CD4-positive, CD25-positive, alpha-beta regulatory T cell (primary cell): ENCODE data around the gene CENPP. TPM values are rescaled to one million over a fixed set of nuclear protein-coding genes. Genes with fewer than 3 reads are reported as not detected.
A peak's percentile ranks its signal among the peaks of the same experiment; 100 is the strongest.

Source experiments
- ATAC-seq, 2 donors: fragments of 150-1000 bp; cut with Tn5 transposase; one replicate each; pipeline ENCODE4 v1.10.0; 2021; ENCODE audit warnings: low read depth in 2 of 2, moderate number of reproducible peaks in 2 of 2, moderate library complexity in 1 of 2
- DNase-seq, 3 donors: peaks; one replicate each; pipeline versions ENCODE4 v3.0.0 to v3.0.0-alpha.2; 2012 to 2022; ENCODE audit warnings: mixed read lengths in 1 of 3
- H3K27ac ChIP-seq: one replicate; pipeline ENCODE4 v1.7.0; 2013; ENCODE audit warnings: mild to moderate bottlenecking, low read length; ENCODE audit not compliant: insufficient read depth, poor library complexity, severe bottlenecking
- H3K27me3 ChIP-seq: one replicate; pipeline ENCODE4 v1.7.0; 2013; ENCODE audit warnings: low read length; ENCODE audit not compliant: control insufficient read depth, insufficient read depth
- H3K36me3 ChIP-seq: one replicate; pipeline ENCODE4 v1.7.0; 2013; ENCODE audit warnings: mild to moderate bottlenecking, low read length, moderate library complexity; ENCODE audit not compliant: control insufficient read depth, insufficient read depth
- H3K4me1 ChIP-seq: 2 replicates; pipeline ENCODE4 v1.7.0; 2013; ENCODE audit warnings: mild to moderate bottlenecking, low read length; ENCODE audit not compliant: insufficient read depth, control insufficient read depth, poor library complexity, severe bottlenecking
- H3K4me3 ChIP-seq: one replicate; pipeline ENCODE4 v1.7.0; 2013; ENCODE audit warnings: low read depth, mild to moderate bottlenecking, low read length, moderate library complexity
- H3K9me3 ChIP-seq, 2 experiments: 1 replicate in 1 of 2; 2 replicates in 1 of 2; pipeline ENCODE4 v1.7.0; 2013; ENCODE audit warnings: low read length in 2 of 2, mild to moderate bottlenecking in 1 of 2, moderate library complexity in 1 of 2; ENCODE audit not compliant: control insufficient read depth in 2 of 2
- H3K27ac Mint-ChIP-seq, 3 donors: one replicate each; pipeline ENCODE4 v1.8.0; 2020 to 2022; ENCODE audit warnings: mild to moderate bottlenecking in 3 of 3, mixed read lengths in 3 of 3, moderate library complexity in 2 of 3
- H3K27me3 Mint-ChIP-seq: one replicate; pipeline ENCODE4 v1.8.0; 2022; ENCODE audit warnings: mild to moderate bottlenecking, mixed read lengths
- H3K36me3 Mint-ChIP-seq: one replicate; pipeline ENCODE4 v1.8.0; 2020; ENCODE audit warnings: mixed read lengths
- H3K4me1 Mint-ChIP-seq, 4 donors: one replicate each; pipeline ENCODE4 v1.8.0; 2020 to 2022; ENCODE audit warnings: mixed read lengths in 4 of 4, mild to moderate bottlenecking in 1 of 4
- H3K4me3 Mint-ChIP-seq, 4 donors: one replicate each; pipeline ENCODE4 v1.8.0; 2020 to 2022; ENCODE audit warnings: mild to moderate bottlenecking in 4 of 4, mixed read lengths in 4 of 4, moderate library complexity in 3 of 4
- H3K9me3 Mint-ChIP-seq, 7 donors: one replicate each; pipeline ENCODE4 v1.8.0; 2020 to 2022; ENCODE audit warnings: mixed read lengths in 7 of 7, mild to moderate bottlenecking in 3 of 7, moderate library complexity in 2 of 7
- polyA plus RNA-seq, 4 donors: library from polyadenylated mRNA; unstranded; fragments of 300-500 nt; fragmentation: Illumina TruSeq; gene quantifications; one replicate each; pipeline ENCODE4 v1.2.3, GENCODE V29; 2021
- total RNA-seq: library from RNA; stranded (reverse); gene quantifications from one replicate; pipeline ENCODE4 v1.2.3, GENCODE V29; 2022

Gene CENPP
- total and polyA plus RNA-seq, 5 donors from 2014 or later: 2.7 to 6.1 (median 4.4) TPM

DNA sequence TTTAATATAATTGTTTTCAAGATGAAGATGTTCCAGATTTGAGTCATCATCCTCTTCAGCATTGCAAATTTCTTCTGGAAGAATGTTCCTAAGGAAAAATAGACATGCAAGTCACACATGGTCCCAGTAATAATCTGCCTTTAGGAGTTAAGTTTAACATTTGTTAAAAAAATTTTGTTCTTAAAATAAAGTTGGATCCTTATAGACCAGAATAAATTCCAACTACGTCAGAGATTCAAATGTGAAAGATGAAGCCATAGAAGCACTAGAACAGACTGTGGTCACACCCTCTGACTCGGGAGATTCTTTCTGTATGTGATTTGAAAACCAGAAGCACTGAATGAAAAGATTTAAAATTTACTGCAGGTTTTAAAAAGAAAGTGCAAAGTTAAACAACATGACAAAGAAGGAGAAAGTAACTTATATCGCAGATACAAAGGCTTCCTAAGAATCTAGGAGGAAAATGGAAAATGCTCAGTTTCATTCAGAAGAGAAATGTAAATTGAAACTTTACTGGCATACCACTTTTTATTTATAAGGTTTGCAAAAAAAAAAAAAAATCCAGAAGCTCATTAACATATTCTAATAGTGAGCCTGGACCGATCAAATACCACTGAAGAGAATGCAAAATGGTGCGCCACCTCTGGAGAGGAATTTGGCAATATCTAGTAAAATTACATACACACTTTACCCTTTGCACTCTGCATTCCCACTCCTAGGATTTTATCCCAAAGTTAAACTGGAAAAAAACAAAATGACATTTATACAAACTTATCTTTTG is 170.8 kb downstream of the CENPP start:
- no peaks in the 10 kb centered on the region for H3K9me3 ChIP-seq
- peaks cover 0 to 7% (median 2%) of the 10 kb centered on the region in 4 donors for H3K4me1 Mint-ChIP-seq

DNA sequence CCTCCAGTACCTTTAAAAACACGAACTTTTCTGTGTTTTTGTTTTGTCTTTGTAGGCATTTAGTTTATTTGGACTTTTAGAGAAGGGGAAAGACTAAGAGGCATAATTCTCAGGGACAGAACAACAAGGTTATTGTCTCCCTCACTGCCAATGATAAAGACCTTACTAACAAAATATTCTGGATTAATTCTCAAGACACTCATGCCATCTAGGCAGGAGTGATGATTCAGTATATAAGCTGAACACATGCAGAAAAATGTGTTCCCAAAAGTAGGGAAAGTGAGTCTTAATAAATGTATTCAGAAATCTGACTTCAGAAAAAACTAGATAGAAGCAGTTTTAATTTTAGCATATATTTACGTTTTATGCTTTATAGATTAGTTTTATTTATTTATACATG is 173.9 kb downstream of the CENPP start:
- H3K9me3 ChIP-seq: no peaks in the 10 kb centered on the region
- Mint-ChIP-seq H3K27me3 (no peaks in the 10 kb centered on the region), H3K4me1 (peaks cover 0 to 4% (median 2%) of the 10 kb centered on the region in 4 donors), H3K36me3 (no peaks in the 10 kb centered on the region), H3K27ac (no peak overlapping the region), H3K4me3 (no peak overlapping the region), H3K9me3 (no peaks in the 10 kb centered on the region)
- ATAC-seq (no peak), DNase-seq (no peak)
- H3K27me3 ChIP-seq: no peaks in the 10 kb centered on the region
- H3K4me1 ChIP-seq: no peaks in the 10 kb centered on the region
- H3K36me3 ChIP-seq: no peaks in the 10 kb centered on the region
- no peak overlapping the region for H3K4me3 ChIP-seq
- H3K27ac ChIP-seq: no peak overlapping the region

More for the DNA sequence above, 170.8 kb downstream of the CENPP start:
- ATAC-seq (no peak), DNase-seq (no peak)
- Mint-ChIP-seq H3K4me3 (no peak overlapping the region), H3K36me3 (no peaks in the 10 kb centered on the region), H3K27ac (no peak overlapping the region), H3K27me3 (no peaks in the 10 kb centered on the region), H3K9me3 (no peaks in the 10 kb centered on the region)
- Histone ChIP-seq H3K4me3 (no peak overlapping the region), H3K4me1 (no peaks in the 10 kb centered on the region), H3K27ac (no peak overlapping the region), H3K36me3 (no peaks in the 10 kb centered on the region), H3K27me3 (no peaks in the 10 kb centered on the region)

DNA sequence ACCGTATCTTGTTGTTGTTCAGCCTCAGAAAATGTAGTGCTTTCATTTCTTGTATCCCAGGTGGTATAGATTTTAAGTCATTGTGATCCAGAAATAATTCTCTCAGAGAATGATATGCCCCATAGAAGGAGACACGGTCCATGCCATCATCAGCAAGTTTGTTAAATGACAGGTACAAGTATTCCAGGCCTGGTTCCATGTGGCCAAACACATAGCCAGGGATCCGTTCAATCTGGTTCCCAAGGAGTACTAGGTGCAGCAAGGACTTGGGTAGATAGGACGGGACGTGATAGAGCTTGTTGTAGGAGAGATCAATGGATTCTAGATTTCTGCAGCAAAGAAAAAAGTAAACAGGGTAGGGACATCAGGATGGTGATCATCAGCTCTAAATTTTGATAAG is 175.0 kb downstream of the CENPP start:
- Histone ChIP-seq H3K4me1 (no peaks in the 10 kb centered on the region), H3K4me3 (no peak overlapping the region), H3K36me3 (no peaks in the 10 kb centered on the region), H3K9me3 (no peaks in the 10 kb centered on the region), H3K27ac (no peak overlapping the region), H3K27me3 (no peaks in the 10 kb centered on the region)
- ATAC-seq (no peak), DNase-seq (no peak)
- H3K4me3 Mint-ChIP-seq: no peak overlapping the region
- no peaks in the 10 kb centered on the region for H3K9me3 Mint-ChIP-seq
- peaks cover 0 to 4% (median 2%) of the 10 kb centered on the region in 4 donors for H3K4me1 Mint-ChIP-seq
- no peak overlapping the region for H3K27ac Mint-ChIP-seq
- H3K36me3 Mint-ChIP-seq: no peaks in the 10 kb centered on the region
- no peaks in the 10 kb centered on the region for H3K27me3 Mint-ChIP-seq

DNA sequence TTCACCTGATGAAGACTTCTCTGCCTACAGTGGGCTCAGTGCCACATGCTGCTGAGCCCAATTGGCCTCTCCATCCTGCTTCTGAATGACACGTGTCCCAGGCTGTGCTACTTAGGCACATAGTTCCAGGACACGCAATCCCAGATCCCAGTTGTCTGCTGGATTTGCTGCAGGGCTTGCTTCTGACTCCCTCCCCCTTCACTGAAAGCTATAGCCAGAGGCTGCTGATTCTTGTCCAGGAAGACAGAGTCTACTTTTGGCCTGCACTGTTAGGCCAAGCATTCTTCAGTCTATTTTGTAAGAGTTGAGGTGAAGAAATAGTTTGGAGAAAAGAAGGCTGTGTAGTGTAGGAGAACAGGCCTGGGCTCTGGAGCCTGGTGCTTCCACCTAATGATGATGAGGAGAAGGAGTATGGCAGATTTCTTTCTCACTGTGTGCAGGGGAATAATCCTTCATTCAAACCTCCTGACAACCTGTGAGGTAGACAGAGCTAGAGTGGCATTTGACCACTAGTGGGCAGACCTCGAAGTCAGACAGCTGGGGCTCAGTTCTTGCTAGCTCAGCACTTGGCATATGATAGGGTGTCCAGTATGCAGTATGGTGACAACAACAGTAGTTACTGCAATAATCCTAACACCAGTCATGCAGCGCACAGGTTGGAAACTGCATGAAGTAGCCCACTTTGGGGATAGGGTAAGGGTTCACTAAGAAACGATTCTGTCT is 176.1 kb downstream of the CENPP start:
- Histone ChIP-seq H3K36me3 (no peaks in the 10 kb centered on the region), H3K27me3 (no peaks in the 10 kb centered on the region), H3K4me3 (no peak overlapping the region), H3K27ac (no peak overlapping the region), H3K4me1 (no peaks in the 10 kb centered on the region), H3K9me3 (no peaks in the 10 kb centered on the region)
- H3K27me3 Mint-ChIP-seq: no peaks in the 10 kb centered on the region
- H3K9me3 Mint-ChIP-seq: no peaks in the 10 kb centered on the region
- no peak overlapping the region for H3K27ac Mint-ChIP-seq
- DNase-seq (peak in 1 of 3 donors; percentile 48), ATAC-seq (no peak)
- peaks cover 0 to 4% (median 2%) of the 10 kb centered on the region in 4 donors for H3K4me1 Mint-ChIP-seq
- H3K36me3 Mint-ChIP-seq: no peaks in the 10 kb centered on the region
- H3K4me3 Mint-ChIP-seq: no peak overlapping the region

DNA sequence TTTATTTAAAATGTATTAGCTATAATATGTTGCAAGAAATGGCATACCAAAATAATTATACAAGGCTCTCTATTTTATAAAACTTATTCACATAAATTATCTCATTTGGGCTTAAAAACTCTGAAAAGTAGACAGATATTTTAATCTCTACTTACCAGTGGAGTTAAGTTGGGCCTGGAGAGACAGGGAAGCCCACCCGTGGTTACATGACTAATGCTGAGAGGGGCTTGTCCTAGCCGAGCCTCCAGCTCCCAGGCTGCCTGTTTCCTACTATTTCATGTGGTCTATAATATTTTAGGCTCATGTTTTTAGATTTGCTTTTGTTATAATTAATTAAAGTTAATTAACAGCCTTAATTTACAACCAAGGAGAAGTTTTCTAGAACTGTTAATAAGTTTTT is 177.4 kb downstream of the CENPP start:
- Histone ChIP-seq H3K4me1 (no peaks in the 10 kb centered on the region), H3K9me3 (no peaks in the 10 kb centered on the region), H3K4me3 (no peak overlapping the region), H3K27ac (no peak overlapping the region), H3K36me3 (no peaks in the 10 kb centered on the region), H3K27me3 (no peaks in the 10 kb centered on the region)
- H3K27ac Mint-ChIP-seq: no peak overlapping the region
- no peaks in the 10 kb centered on the region for H3K9me3 Mint-ChIP-seq
- DNase-seq (no peak), ATAC-seq (no peak)
- no peaks in the 10 kb centered on the region for H3K4me1 Mint-ChIP-seq
- no peaks in the 10 kb centered on the region for H3K36me3 Mint-ChIP-seq
- H3K4me3 Mint-ChIP-seq: no peak overlapping the region
- no peaks in the 10 kb centered on the region for H3K27me3 Mint-ChIP-seq

DNA sequence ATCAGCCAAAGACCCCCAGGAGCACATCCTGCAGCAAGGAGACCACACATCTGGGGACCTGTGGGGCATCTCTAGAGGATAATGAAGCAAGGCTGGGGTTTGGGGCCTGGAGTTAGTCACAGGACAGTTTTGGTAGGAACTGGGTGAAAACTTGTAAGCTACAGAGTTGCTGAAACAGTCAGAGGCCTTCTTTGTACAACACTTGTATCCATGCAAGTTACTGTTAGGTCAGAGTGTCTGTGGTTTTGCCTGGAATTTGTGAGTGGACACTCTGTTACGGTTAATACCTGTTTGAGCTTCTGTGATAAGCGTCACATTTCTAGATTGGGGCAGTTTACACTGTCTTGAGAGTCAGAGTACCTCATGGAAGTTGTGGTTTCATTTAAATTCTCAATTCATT is 179.1 kb downstream of the CENPP start:
- ATAC-seq (no peak), DNase-seq (no peak)
- no peaks in the 10 kb centered on the region for H3K4me1 Mint-ChIP-seq
- Histone ChIP-seq H3K27ac (no peak overlapping the region), H3K27me3 (no peaks in the 10 kb centered on the region), H3K4me3 (no peak overlapping the region), H3K4me1 (no peaks in the 10 kb centered on the region), H3K36me3 (no peaks in the 10 kb centered on the region), H3K9me3 (no peaks in the 10 kb centered on the region)
- H3K27ac Mint-ChIP-seq: no peak overlapping the region
- H3K4me3 Mint-ChIP-seq: no peak overlapping the region
- no peaks in the 10 kb centered on the region for H3K36me3 Mint-ChIP-seq
- no peaks in the 10 kb centered on the region for H3K9me3 Mint-ChIP-seq
- no peaks in the 10 kb centered on the region for H3K27me3 Mint-ChIP-seq

- Mint-ChIP-seq H3K36me3 (no peaks in the 10 kb centered on the region), H3K4me3 (peak overlapping the region in 1 of 4 donors; percentile 12), H3K9me3 (no peaks in the 10 kb centered on the region), H3K4me1 (no peaks in the 10 kb centered on the region), H3K27ac (no peak overlapping the region), H3K27me3 (no peaks in the 10 kb centered on the region)
- Histone ChIP-seq H3K36me3 (no peaks in the 10 kb centered on the region), H3K27me3 (no peaks in the 10 kb centered on the region), H3K4me3 (no peak overlapping the region), H3K4me1 (no peaks in the 10 kb centered on the region), H3K9me3 (no peaks in the 10 kb centered on the region), H3K27ac (no peak overlapping the region)
- ATAC-seq (no peak), DNase-seq (no peak)
Observed at GRCh38 chr9:92506184-92506857, 180.6 kb downstream of the CENPP start.
